Measurements from ENCODE around the gene WWTR1.

WWTR1 gene

DNA sequence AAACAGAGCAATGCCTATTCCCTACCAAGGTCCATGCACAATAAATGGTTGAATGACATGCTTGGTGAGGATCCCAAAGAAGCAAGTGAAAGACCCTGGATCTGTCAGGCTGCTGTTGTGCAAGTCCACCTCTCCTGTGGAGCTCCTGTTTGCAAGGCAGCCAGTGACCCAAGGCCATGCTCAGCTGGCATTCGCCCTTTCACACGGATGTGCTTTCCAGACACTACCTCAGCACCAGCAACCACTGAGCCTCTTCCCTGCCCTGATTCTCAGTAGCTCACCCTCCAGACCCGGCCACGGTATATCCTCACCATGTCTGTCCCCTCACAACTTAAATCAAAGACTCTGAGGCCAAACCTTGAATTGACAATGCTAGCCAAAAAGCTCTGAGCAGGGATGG lies 23.3 kb downstream of the WWTR1 start:
- Histone ChIP-seq H3K4me1 (ENCODE audit: insufficient read depth, low read length, severe bottlenecking) (no peaks in the 10 kb centered on the region), H3K9me2 (ENCODE audit: low read depth, low read length) (no peaks in the 10 kb centered on the region), H3K4me3 (ENCODE audit: low read depth, low read length, poor library complexity, severe bottlenecking) (no peak overlapping the region), H3K9me3 (ENCODE audit: low read length) (no peaks in the 10 kb centered on the region), H4K20me1 (ENCODE audit: insufficient read depth, low read length) (no peaks in the 10 kb centered on the region), H3K79me2 (ENCODE audit: insufficient read depth, low read length) (no peaks in the 10 kb centered on the region), H3K4me2 (ENCODE audit: low read length) (no peak overlapping the region), H3K36me3 (ENCODE audit: insufficient read depth, low read length) (no peaks in the 10 kb centered on the region), H3K27me3 (ENCODE audit: insufficient read depth, low read length) (no peaks in the 10 kb centered on the region), H3F3A (ENCODE audit: insufficient read depth, low read length) (no peaks in the 10 kb centered on the region), H2AFZ (ENCODE audit: low read length) (no peak overlapping the region), H3K27ac (ENCODE audit: low read depth, low read length, poor library complexity, severe bottlenecking) (no peak overlapping the region), H3K9ac (ENCODE audit: low read length) (no peak overlapping the region)
- TF ChIP-seq, protein P1, sequence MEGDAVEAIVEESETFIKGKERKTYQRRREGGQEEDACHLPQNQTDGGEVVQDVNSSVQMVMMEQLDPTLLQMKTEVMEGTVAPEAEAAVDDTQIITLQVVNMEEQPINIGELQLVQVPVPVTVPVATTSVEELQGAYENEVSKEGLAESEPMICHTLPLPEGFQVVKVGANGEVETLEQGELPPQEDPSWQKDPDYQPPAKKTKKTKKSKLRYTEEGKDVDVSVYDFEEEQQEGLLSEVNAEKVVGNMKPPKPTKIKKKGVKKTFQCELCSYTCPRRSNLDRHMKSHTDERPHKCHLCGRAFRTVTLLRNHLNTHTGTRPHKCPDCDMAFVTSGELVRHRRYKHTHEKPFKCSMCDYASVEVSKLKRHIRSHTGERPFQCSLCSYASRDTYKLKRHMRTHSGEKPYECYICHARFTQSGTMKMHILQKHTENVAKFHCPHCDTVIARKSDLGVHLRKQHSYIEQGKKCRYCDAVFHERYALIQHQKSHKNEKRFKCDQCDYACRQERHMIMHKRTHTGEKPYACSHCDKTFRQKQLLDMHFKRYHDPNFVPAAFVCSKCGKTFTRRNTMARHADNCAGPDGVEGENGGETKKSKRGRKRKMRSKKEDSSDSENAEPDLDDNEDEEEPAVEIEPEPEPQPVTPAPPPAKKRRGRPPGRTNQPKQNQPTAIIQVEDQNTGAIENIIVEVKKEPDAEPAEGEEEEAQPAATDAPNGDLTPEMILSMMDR (IDR thresholded peaks at IDR 0.05; ENCODE audit: low read length) = no peak
- TF ChIP-seq EZH2 (IDR thresholded peaks at IDR 0.05; ENCODE audit: borderline replicate concordance, low read length) = no peak

DNA sequence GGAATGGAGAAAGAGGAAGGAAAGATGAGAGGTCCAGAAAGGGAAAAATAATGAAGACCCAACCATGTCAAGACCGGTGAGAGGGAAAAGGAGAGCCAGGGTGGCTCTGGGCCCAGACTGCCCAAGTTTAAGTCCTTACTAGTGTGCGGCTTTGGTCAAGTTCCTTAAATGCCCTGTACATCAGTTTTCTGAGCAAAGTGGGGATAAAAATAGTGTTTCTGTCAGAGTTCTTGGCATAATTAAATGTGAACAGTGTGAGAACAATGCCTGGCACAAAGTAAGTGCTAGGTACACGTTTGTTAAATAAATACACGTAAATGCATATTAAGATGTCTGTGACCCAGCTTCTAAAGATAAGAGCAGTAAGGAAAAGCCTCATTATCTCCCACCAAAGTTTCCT lies 23.8 kb downstream of the WWTR1 start:
- H3K9me2 ChIP-seq (ENCODE audit: low read depth, low read length) = no peaks in the 10 kb centered on the region
- no peaks in the 10 kb centered on the region for H4K20me1 ChIP-seq (ENCODE audit: insufficient read depth, low read length)
- no peaks in the 10 kb centered on the region for H3K27me3 ChIP-seq (ENCODE audit: insufficient read depth, low read length)
- H3K36me3 ChIP-seq (ENCODE audit: insufficient read depth, low read length) = no peaks in the 10 kb centered on the region
- H3K4me1 ChIP-seq (ENCODE audit: insufficient read depth, low read length, severe bottlenecking) = no peaks in the 10 kb centered on the region
- H3K27ac ChIP-seq (ENCODE audit: low read depth, low read length, poor library complexity, severe bottlenecking) = no peak overlapping the region
- H3K9me3 ChIP-seq (ENCODE audit: low read length) = no peaks in the 10 kb centered on the region
- TF ChIP-seq EZH2 (IDR thresholded peaks at IDR 0.05; ENCODE audit: borderline replicate concordance, low read length) = no peak
- no peaks in the 10 kb centered on the region for H3K79me2 ChIP-seq (ENCODE audit: insufficient read depth, low read length)
- no peak overlapping the region for H3K9ac ChIP-seq (ENCODE audit: low read length)
- H3K4me2 ChIP-seq (ENCODE audit: low read length) = no peak overlapping the region
- no peak overlapping the region for H2AFZ ChIP-seq (ENCODE audit: low read length)
- H3K4me3 ChIP-seq (ENCODE audit: low read depth, low read length, poor library complexity, severe bottlenecking) = no peak overlapping the region
- H3F3A ChIP-seq (ENCODE audit: insufficient read depth, low read length) = no peaks in the 10 kb centered on the region

DNA sequence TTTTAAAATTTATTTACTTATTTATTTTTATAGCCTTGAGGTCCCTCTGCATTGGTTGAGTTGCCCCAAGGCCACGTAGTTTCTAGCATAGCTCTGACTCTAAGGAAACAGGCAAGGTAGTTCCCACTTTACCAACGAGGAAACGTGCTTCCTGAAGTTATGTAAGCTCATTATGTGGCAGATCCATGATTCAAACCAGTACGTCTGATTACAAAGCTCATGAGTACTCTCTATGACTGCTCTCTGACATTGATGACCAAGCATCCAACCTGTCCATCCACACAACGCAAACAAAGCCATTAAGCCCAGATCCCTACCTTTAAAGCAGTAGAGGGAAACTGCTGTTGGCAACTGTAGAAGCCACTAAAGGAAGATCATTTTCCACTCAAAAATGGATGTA lies 25.6 kb downstream of the WWTR1 start:
- TF ChIP-seq, protein P1 (IDR thresholded peaks at IDR 0.05; ENCODE audit: low read length) = no peak
- TF ChIP-seq EZH2 (IDR thresholded peaks at IDR 0.05; ENCODE audit: borderline replicate concordance, low read length) = no peak
- H3K4me2 ChIP-seq (ENCODE audit: low read length) = no peak overlapping the region
- H2AFZ ChIP-seq (ENCODE audit: low read length) = no peak overlapping the region
- H3K27ac ChIP-seq (ENCODE audit: low read depth, low read length, poor library complexity, severe bottlenecking) = no peak overlapping the region
- no peaks in the 10 kb centered on the region for H3F3A ChIP-seq (ENCODE audit: insufficient read depth, low read length)
- H3K9me3 ChIP-seq (ENCODE audit: low read length) = no peaks in the 10 kb centered on the region
- no peak overlapping the region for H3K4me3 ChIP-seq (ENCODE audit: low read depth, low read length, poor library complexity, severe bottlenecking)
- H3K9me2 ChIP-seq (ENCODE audit: low read depth, low read length) = no peaks in the 10 kb centered on the region
- no peaks in the 10 kb centered on the region for H3K27me3 ChIP-seq (ENCODE audit: insufficient read depth, low read length)
- H3K79me2 ChIP-seq (ENCODE audit: insufficient read depth, low read length) = no peaks in the 10 kb centered on the region
- no peaks in the 10 kb centered on the region for H3K36me3 ChIP-seq (ENCODE audit: insufficient read depth, low read length)
- H3K9ac ChIP-seq (ENCODE audit: low read length) = no peak overlapping the region
- H3K4me1 ChIP-seq (ENCODE audit: insufficient read depth, low read length, severe bottlenecking) = no peaks in the 10 kb centered on the region
- H4K20me1 ChIP-seq (ENCODE audit: insufficient read depth, low read length) = no peaks in the 10 kb centered on the region

DNA sequence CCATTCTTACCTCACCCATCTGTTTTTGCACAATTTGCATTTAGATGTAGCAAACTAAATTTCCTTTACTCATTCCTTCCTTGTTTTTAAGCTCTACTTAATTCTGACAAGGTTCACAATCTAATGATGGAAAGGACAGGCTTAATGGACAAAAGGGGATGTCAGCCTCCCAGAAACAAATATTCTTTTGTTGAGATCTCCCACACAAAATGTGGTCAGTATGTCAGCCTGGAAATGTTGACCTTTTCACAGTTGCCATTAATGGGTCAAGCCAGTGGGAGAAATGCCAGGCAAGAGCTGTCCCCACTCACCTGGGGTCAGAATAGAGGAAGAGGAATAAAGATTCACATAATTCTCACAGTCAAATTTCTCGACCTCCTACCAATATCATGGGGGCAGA lies 27.0 kb downstream of the WWTR1 start:
- no peaks in the 10 kb centered on the region for H3K27me3 ChIP-seq (ENCODE audit: insufficient read depth, low read length)
- no peak overlapping the region for H3K4me3 ChIP-seq (ENCODE audit: low read depth, low read length, poor library complexity, severe bottlenecking)
- no peak overlapping the region for H3K9ac ChIP-seq (ENCODE audit: low read length)
- H3K36me3 ChIP-seq (ENCODE audit: insufficient read depth, low read length) = no peaks in the 10 kb centered on the region
- no peaks in the 10 kb centered on the region for H3F3A ChIP-seq (ENCODE audit: insufficient read depth, low read length)
- no peak overlapping the region for H3K4me2 ChIP-seq (ENCODE audit: low read length)
- no peak overlapping the region for H3K27ac ChIP-seq (ENCODE audit: low read depth, low read length, poor library complexity, severe bottlenecking)
- no peaks in the 10 kb centered on the region for H3K9me2 ChIP-seq (ENCODE audit: low read depth, low read length)
- TF ChIP-seq, protein P1 (IDR thresholded peaks at IDR 0.05; ENCODE audit: low read length) = no peak
- no peak for TF ChIP-seq EZH2 (IDR thresholded peaks at IDR 0.05; ENCODE audit: borderline replicate concordance, low read length)
- H3K79me2 ChIP-seq (ENCODE audit: insufficient read depth, low read length) = no peaks in the 10 kb centered on the region
- no peak overlapping the region for H2AFZ ChIP-seq (ENCODE audit: low read length)
- no peaks in the 10 kb centered on the region for H4K20me1 ChIP-seq (ENCODE audit: insufficient read depth, low read length)
- no peaks in the 10 kb centered on the region for H3K9me3 ChIP-seq (ENCODE audit: low read length)
- H3K4me1 ChIP-seq (ENCODE audit: insufficient read depth, low read length, severe bottlenecking) = no peaks in the 10 kb centered on the region

Measured in OCI-LY1 (cell line).